ENCODE results near the gene ADGRG1. TPM values are rescaled to one million over a fixed set of nuclear protein-coding genes. Genes with fewer than 3 reads are reported as not detected.

ADGRG1 gene
- total RNA-seq (0.20 and 0.78 TPM in 2 replicates), polyA plus RNA-seq (0.61 and 0.98 TPM in 2 replicates), polyA minus RNA-seq (2.1 TPM in 1 of 2 replicates, not detected in the other)
- total RNA-seq (2013): 0.07 TPM

- H3K27ac Mint-ChIP-seq: no peak within 1 kb of the TSS
- peaks cover 3% of the 10 kb centered on the region for H3K4me1 Mint-ChIP-seq
- intact Hi-C loops (cut with micrococcal nuclease): no loop called here
- Histone ChIP-seq H3K9me3 (ENCODE audit: control extremely low read depth in 1 of 3, control insufficient read depth in 2 of 3, insufficient read depth in 1 of 3, low read length in 2 of 3) (peaks cover 0 to 3% (median 0%) of the 10 kb centered on the region in 3 donors), H3K9ac (ENCODE audit: low read length) (no peak within 1 kb of the TSS), H3K4me2 (replicated peaks; ENCODE audit: low read depth, low read length, poor library complexity, severe bottlenecking) (no peak within 1 kb of the TSS), H3K79me2 (ENCODE audit: control insufficient read depth, insufficient read depth, low read length) (no peaks in the 10 kb centered on the region), H3K27me3 (replicated peaks in 1 of 4; ENCODE audit: control extremely low read depth in 1 of 4, control insufficient read depth in 3 of 4, insufficient read depth in 4 of 4, low read length in 3 of 4) (peaks cover 0 to 42% (median 16%) of the 10 kb centered on the region in 4 experiments), H2AFZ (ENCODE audit: insufficient read depth, low read depth, low read length, poor library complexity, severe bottlenecking) (no peak within 1 kb of the TSS), H3K36me3 (replicated peaks in 1 of 2; ENCODE audit: control extremely low read depth in 1 of 2, control insufficient read depth in 1 of 2, extremely low read depth in 1 of 2, insufficient read depth in 2 of 2, low read length in 1 of 2) (no peaks in the 10 kb centered on the region), H4K20me1 (ENCODE audit: control insufficient read depth, insufficient read depth, low read length, poor library complexity, severe bottlenecking) (no peaks in the 10 kb centered on the region), H3K4me1 (ENCODE audit: control insufficient read depth in 2 of 2, insufficient read depth in 2 of 2, low read length in 2 of 2) (peaks cover 0 to 5% of the 10 kb centered on the region in 2 donors), H3K27ac (ENCODE audit: low read length in 2 of 2) (no peak within 1 kb of the TSS), H3K4me3 (ENCODE audit: control extremely low read depth in 1 of 5, extremely low read depth in 1 of 5, insufficient read depth in 1 of 5, low read depth in 2 of 5, low read length in 4 of 5) (no peak within 1 kb of the TSS)
- CTCF ChIA-PET: no interaction called here
- WGBS (ENCODE audit: insufficient coverage): 41% methylated on average over 30 of the region's 32 CpGs
- no peak within 1 kb of the TSS for H3K4me3 Mint-ChIP-seq
- ATAC-seq (ENCODE audit: low read depth) (no peak), DNase-seq (no peak)
- H3K9me3 Mint-ChIP-seq (ENCODE audit: insufficient read depth): no peaks in the 10 kb centered on the region
- POLR2A ChIA-PET: interaction anchor here (0.5 kb wide), 1 partner anchor 22 kb away, joined by 3 read pairs; no protein-coding TSS in a partner anchor
- peaks cover 57% of the 10 kb centered on the region for H3K27me3 Mint-ChIP-seq
- no peak for TF ChIP-seq EZH2 (IDR thresholded peaks at IDR 0.05; ENCODE audit: borderline replicate concordance, insufficient read depth, low read depth, low read length, poor library complexity, severe bottlenecking)
- no peak for TF ChIP-seq CTCF (IDR thresholded peaks at IDR 0.05)
Measured at GRCh38 chr16:57628008-57628781, at the start of gene ADGRG1. Gene ADGRG1 (plus strand): TSS chr16:57628630. CDS start chr16:57650288, 21,658 bp downstream.

- peaks cover 3% of the 10 kb centered on the region for H3K9me3 Mint-ChIP-seq (ENCODE audit: insufficient read depth)
- H3K27ac Mint-ChIP-seq: no peak overlapping the region
- Histone ChIP-seq H3K9ac (ENCODE audit: low read length) (no peak overlapping the region), H2AFZ (ENCODE audit: insufficient read depth, low read depth, low read length, poor library complexity, severe bottlenecking) (no peak overlapping the region), H3K79me2 (ENCODE audit: control insufficient read depth, insufficient read depth, low read length) (no peaks in the 10 kb centered on the region), H3K9me3 (ENCODE audit: control extremely low read depth in 1 of 3, control insufficient read depth in 2 of 3, insufficient read depth in 1 of 3, low read length in 2 of 3) (peaks cover 0 to 3% (median 0%) of the 10 kb centered on the region in 3 donors), H3K27ac (ENCODE audit: low read length in 2 of 2) (no peak overlapping the region), H3K4me3 (ENCODE audit: control extremely low read depth in 1 of 5, extremely low read depth in 1 of 5, insufficient read depth in 1 of 5, low read depth in 2 of 5, low read length in 4 of 5) (no peak overlapping the region), H3K36me3 (replicated peaks in 1 of 2; ENCODE audit: control extremely low read depth in 1 of 2, control insufficient read depth in 1 of 2, extremely low read depth in 1 of 2, insufficient read depth in 2 of 2, low read length in 1 of 2) (peaks cover 0 to 18% of the 10 kb centered on the region in 2 experiments), H4K20me1 (ENCODE audit: control insufficient read depth, insufficient read depth, low read length, poor library complexity, severe bottlenecking) (peaks cover 21% of the 10 kb centered on the region), H3K4me1 (ENCODE audit: control insufficient read depth in 2 of 2, insufficient read depth in 2 of 2, low read length in 2 of 2) (peaks cover 0 to 7% of the 10 kb centered on the region in 2 donors), H3K4me2 (replicated peaks; ENCODE audit: low read depth, low read length, poor library complexity, severe bottlenecking) (no peak overlapping the region), H3K27me3 (replicated peaks in 1 of 4; ENCODE audit: control extremely low read depth in 1 of 4, control insufficient read depth in 3 of 4, insufficient read depth in 4 of 4, low read length in 3 of 4) (no peaks in the 10 kb centered on the region)
- ChIA-PET CTCF (interaction anchor here (0.5 to 5.6 kb wide), 4 partner anchors 9 to 270 kb away, joined by 3 to 111 read pairs (median 3); no protein-coding TSS in a partner anchor), POLR2A (no interaction called here)
- no peak for ATAC-seq (ENCODE audit: low read depth)
- DNase-seq: no peak
- no peak for TF ChIP-seq CTCF (IDR thresholded peaks at IDR 0.05)
- TF ChIP-seq EZH2 (IDR thresholded peaks at IDR 0.05; ENCODE audit: borderline replicate concordance, insufficient read depth, low read depth, low read length, poor library complexity, severe bottlenecking): no peak
- intact Hi-C loops (cut with micrococcal nuclease): loop anchor here (5.0 to 10.0 kb wide), 2 partner anchors 102 to 145 kb away; no protein-coding TSS in a partner anchor
- peaks cover 18% of the 10 kb centered on the region for H3K4me1 Mint-ChIP-seq
- no peaks in the 10 kb centered on the region for H3K27me3 Mint-ChIP-seq
- WGBS (ENCODE audit: insufficient coverage): 75% methylated on average over 2 of the region's 2 CpGs
- no peak overlapping the region for H3K4me3 Mint-ChIP-seq
Measured at GRCh38 chr16:57579361-57579665, 49.1 kb upstream of the ADGRG1 start.

Data from B cell (primary cell).